ENCODE data around the gene ZNF785.

DNA sequence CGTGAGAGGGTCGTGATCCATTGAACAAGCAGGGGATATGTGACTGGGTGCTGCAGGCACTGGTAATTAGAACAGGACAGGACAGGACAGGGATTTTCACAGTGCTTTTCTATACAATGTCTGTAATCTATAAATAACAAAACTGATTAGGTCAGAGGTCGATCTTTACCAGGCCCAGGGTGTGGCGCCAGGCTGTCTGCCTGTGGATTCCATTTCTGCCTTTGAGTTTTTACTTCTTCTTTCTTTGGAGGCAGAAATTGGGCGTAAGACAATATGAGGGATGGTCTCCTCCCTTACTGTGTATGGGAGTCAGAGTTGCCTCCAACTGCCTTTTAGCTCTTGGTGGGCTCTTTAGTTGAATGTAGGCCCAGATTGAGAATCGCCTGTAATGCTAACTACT, 25.8 kb downstream of the ZNF785 start:
- TF ChIP-seq POLR2A (IDR thresholded peaks at IDR 0.05; ENCODE audit: low read length): no peak
- no peak for TF ChIP-seq GATA1 (IDR thresholded peaks at IDR 0.05; ENCODE audit: low read depth, low read length)
